Skeletal muscle tissue (tissue), 4 donors: ENCODE measurements around the gene MBOAT2. TPM values are rescaled to one million over a fixed set of nuclear protein-coding genes. Genes with fewer than 3 reads are reported as not detected.
A peak's percentile ranks its signal among the peaks of the same experiment; 100 is the strongest.

Experiments
- H3K27ac ChIP-seq: one replicate; pipeline ENCODE4 v1.7.0; 2013; ENCODE audit warnings: mild to moderate bottlenecking, low read depth, low read length, inconsistent platforms
- H3K27me3 ChIP-seq, 3 donors: one replicate each; pipeline ENCODE4 v1.7.0; 2013; ENCODE audit warnings: low read length in 3 of 3; ENCODE audit not compliant: control insufficient read depth in 3 of 3, insufficient read depth in 3 of 3
- H3K36me3 ChIP-seq, 3 donors: one replicate each; pipeline ENCODE4 v1.7.0; 2013; ENCODE audit warnings: low read length in 3 of 3; ENCODE audit not compliant: control insufficient read depth in 3 of 3, insufficient read depth in 3 of 3
- H3K4me1 ChIP-seq, 3 donors: one replicate each; pipeline ENCODE4 v1.7.0; 2013; ENCODE audit warnings: low read length in 3 of 3, mild to moderate bottlenecking in 3 of 3; ENCODE audit not compliant: control insufficient read depth in 3 of 3, insufficient read depth in 3 of 3
- H3K4me3 ChIP-seq, 3 donors: one replicate each; pipeline ENCODE4 v1.7.0; 2013; ENCODE audit warnings: low read length in 3 of 3
- H3K9ac ChIP-seq, 3 donors: one replicate each; pipeline ENCODE4 v1.7.0; 2013; ENCODE audit warnings: low read length in 3 of 3, mild to moderate bottlenecking in 3 of 3, moderate library complexity in 2 of 3, low read depth in 1 of 3
- H3K9me3 ChIP-seq, 3 donors: one replicate each; pipeline ENCODE4 v1.7.0; 2013; ENCODE audit warnings: low read length in 3 of 3; ENCODE audit not compliant: control insufficient read depth in 3 of 3
- total RNA-seq: library from RNA; depleted of rRNA; stranded (reverse); fragments of >200 nt; gene quantifications from one replicate; pipeline ENCODE4 v1.2.3, GENCODE V29; 2014
- donor health status: Osteomylitis.

Gene MBOAT2
- total RNA-seq, 1 donor from 2014 or later: 54.3 TPM

DNA sequence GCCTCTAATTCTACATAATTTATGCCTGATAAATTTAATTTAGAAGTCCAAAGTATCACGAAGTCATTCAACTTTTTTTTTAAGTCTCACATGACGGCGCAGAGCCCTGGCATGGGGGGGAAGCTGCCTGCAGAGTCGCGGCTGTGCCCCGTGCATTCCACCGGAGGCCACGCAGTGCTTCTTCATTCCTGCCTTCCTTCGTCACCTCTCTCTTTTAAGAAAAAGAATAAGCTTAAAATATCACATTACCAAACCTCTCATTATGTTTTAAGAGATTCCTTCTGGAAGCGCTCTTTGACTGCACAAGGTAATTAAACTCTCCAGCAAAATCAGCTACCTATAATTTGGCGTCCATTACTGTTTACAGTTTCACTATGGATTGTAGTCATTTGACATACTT is 145.8 kb downstream of the MBOAT2 start:
- Histone ChIP-seq H3K9me3 (no peaks in the 10 kb centered on the region), H3K36me3 (no peaks in the 10 kb centered on the region), H3K27me3 (no peaks in the 10 kb centered on the region), H3K27ac (no peak overlapping the region), H3K4me1 (no peaks in the 10 kb centered on the region), H3K9ac (peak overlapping the region in 1 of 3 donors; percentile 12), H3K4me3 (no peak overlapping the region)

DNA sequence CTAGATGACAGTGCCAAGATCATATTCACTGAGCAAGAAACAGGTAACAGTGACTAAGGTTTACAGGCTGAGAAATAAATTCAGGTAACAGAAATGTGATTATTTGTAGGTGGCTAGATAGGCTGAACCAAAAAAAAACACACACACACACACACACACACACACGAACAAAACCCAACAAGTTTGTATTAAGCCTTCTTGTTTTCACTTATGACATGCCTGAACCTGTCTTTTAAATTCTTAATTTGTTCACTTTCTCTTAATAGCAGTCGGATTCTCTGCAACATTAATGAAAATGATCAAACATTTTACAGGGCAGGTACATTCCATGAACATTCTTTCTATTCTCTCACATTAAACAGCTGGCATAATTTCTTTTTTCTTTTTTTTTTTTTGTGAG is 147.3 kb downstream of the MBOAT2 start:
- no peak overlapping the region for H3K27ac ChIP-seq
- no peaks in the 10 kb centered on the region for H3K36me3 ChIP-seq
- no peaks in the 10 kb centered on the region for H3K4me1 ChIP-seq
- no peak overlapping the region for H3K4me3 ChIP-seq
- no peaks in the 10 kb centered on the region for H3K9me3 ChIP-seq
- no peak overlapping the region for H3K9ac ChIP-seq
- no peaks in the 10 kb centered on the region for H3K27me3 ChIP-seq

DNA sequence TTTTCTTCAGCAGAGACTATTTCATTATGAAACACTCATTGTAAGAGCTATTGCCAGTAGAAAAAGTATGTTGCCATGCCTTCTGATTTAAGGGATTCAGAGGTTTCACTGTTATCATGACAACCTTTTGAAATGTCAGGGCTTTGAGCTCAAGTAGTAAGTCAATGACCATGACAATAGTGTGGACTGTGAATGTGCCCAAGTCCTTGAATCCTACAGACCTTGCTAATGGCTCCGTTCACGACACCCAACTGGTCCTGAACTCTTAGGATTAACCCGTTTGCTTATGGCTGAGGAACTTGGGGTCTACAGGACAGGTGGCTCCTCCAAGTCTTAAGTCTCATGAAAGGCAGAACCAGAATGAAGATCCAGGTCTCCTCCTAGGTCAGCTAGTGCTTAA is 148.5 kb downstream of the MBOAT2 start:
- H3K9ac ChIP-seq: no peak overlapping the region
- H3K4me3 ChIP-seq: no peak overlapping the region
- H3K27ac ChIP-seq: no peak overlapping the region
- H3K4me1 ChIP-seq: no peaks in the 10 kb centered on the region
- H3K36me3 ChIP-seq: no peaks in the 10 kb centered on the region
- H3K27me3 ChIP-seq: no peaks in the 10 kb centered on the region
- no peaks in the 10 kb centered on the region for H3K9me3 ChIP-seq

DNA sequence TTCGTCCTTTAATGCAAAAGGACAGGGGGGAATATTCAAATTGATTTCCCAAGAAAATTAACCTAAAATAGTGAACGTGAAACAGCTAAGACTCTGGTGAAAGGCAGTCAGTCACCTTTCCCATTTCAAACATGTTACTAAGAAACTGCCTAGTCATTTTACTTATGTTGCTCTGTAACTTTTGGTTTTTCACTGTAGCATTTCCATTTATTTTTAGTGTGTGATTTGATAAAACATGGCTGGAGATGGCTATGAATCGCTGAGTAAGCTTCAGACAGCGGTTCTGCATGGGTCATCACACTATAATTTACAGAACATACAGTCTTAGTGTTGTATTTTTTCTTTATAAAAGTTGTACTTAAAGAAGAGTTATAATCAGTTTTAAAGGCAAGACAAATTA is 150.1 kb downstream of the MBOAT2 start:
- no peak overlapping the region for H3K4me3 ChIP-seq
- no peaks in the 10 kb centered on the region for H3K27me3 ChIP-seq
- H3K9ac ChIP-seq: no peak overlapping the region
- H3K36me3 ChIP-seq: no peaks in the 10 kb centered on the region
- H3K4me1 ChIP-seq: no peaks in the 10 kb centered on the region
- no peak overlapping the region for H3K27ac ChIP-seq
- H3K9me3 ChIP-seq: no peaks in the 10 kb centered on the region

DNA sequence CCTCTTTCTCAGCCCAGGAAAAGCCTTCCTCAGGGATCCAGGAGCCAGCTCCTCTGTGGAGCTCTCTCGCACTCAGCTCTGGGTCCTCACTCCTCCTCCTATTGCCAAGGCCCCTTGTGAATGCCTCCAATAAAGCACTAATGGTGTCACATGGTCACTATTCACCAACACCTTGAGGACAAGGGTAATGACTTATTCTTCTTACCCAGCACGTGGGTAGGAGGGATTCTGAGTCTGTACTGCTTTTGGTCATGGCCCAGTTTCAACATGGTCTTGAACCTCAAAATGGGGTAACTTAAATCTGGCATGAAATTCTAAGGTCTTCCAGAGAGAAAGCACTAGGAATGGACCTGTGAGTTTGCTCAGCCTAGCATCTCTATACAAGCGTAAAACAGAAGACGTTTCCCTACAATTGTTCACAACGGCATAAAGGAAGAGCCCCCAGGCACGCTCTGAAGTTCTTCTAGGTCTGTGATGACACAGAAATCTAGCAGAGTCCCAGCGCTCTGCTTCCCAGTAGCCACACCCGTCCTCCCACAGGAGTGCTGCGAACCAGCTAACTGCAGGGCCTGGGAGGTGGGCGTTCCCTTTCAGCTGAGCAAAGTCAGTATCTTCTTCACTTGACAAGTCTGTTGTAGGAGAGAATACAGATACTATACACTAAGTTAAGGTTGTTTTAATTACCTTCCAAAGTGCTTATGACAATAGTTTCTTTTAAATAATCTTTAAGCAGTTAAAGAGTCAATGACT is 151.5 kb downstream of the MBOAT2 start:
- Histone ChIP-seq H3K9me3 (no peaks in the 10 kb centered on the region), H3K9ac (no peak overlapping the region), H3K27ac (no peak overlapping the region), H3K27me3 (no peaks in the 10 kb centered on the region), H3K4me1 (no peaks in the 10 kb centered on the region), H3K4me3 (no peak overlapping the region), H3K36me3 (no peaks in the 10 kb centered on the region)

DNA sequence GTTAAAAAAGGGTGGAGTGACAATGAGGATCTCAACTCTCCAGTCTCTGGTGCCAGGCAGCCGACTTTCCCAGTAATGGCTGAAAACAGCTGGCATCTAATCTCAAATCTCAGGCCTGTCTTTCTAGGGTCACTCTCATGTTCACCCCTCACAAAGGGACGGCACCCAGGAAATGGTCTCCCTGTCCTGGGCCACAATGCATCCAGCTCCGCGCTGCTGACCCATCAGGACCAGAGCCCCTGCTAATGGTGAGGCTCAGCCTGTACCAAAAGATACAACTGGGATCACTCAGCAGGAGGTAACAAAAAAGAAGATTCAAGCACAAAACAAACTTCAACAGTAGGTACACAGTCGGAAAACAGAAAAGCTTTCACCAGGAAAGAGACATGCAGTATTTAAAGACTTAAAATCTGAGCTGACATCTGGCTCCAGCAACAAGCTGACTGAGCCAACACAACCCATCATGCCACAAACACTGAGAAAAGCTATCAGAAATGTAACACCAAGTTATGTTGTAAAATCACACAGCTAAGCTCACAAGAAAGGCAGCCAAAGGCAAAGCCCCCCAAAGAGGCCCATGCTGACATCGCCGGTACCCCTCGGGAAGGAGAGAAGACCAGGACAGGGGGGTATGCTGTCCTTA is 152.5 kb downstream of the MBOAT2 start:
- Histone ChIP-seq H3K9ac (no peak overlapping the region), H3K4me3 (no peak overlapping the region), H3K27ac (no peak overlapping the region), H3K4me1 (no peaks in the 10 kb centered on the region), H3K36me3 (no peaks in the 10 kb centered on the region), H3K9me3 (no peaks in the 10 kb centered on the region), H3K27me3 (no peaks in the 10 kb centered on the region)

DNA sequence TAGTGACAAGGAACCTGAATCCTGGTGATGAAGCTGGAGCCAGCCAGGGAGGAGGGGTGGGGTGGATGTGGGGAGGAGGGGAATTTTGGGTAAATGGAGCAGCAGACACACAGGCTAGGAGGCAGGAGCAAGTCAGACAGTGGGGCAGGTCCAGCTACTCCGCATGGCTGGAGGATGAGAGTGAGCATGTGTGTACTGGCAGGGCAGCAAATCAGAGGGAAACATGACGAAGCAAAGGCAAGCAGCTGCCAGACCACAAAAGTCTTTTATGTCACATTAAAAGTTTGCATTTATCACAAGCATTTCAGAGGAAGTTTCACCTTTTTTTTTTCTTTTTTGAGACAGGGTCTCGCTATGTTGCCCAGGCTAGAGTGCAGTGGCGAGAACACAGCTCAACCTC is 154.2 kb downstream of the MBOAT2 start:
- Histone ChIP-seq H3K36me3 (no peaks in the 10 kb centered on the region), H3K27me3 (no peaks in the 10 kb centered on the region), H3K9ac (no peak overlapping the region), H3K4me3 (no peak overlapping the region), H3K4me1 (no peaks in the 10 kb centered on the region), H3K9me3 (no peaks in the 10 kb centered on the region), H3K27ac (no peak overlapping the region)

DNA sequence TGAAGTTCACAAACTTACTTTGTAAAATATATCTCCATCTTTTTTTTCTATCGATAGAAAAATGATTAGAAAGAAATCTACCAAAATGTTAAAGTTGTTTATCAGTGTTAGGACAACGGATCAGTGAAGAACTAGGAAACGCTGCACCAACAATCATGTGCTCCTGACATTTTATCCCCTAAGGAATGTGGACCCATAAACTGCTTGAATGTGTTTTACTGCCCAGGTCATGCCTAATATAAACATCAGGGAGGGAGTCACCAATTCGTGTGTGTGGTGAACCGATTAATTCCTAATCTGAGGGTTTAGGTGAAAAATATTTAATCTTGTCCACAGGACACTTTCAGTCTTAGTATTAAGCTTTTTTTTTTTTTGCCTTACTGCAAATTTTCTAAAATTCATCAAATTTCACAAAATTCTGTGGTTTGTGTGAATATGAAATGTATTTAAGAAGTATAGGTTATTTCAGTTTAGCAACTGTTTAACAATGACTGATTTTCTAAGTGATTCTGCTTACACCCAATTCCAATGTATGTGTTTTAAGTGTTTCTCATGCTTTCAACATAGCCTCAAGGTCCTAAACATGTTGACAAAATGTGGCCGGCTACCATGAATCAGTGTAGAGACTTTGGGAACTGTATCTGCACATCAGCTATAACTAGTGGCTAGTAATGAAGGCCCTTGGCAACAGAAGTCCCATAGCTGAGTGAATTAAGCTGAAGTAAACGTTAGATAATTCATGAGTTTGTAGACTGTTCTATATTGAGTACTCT is 155.0 kb downstream of the MBOAT2 start:
- H3K27ac ChIP-seq: no peak overlapping the region
- H3K9me3 ChIP-seq: no peaks in the 10 kb centered on the region
- no peaks in the 10 kb centered on the region for H3K36me3 ChIP-seq
- no peak overlapping the region for H3K9ac ChIP-seq
- no peak overlapping the region for H3K4me3 ChIP-seq
- no peaks in the 10 kb centered on the region for H3K27me3 ChIP-seq
- H3K4me1 ChIP-seq: no peaks in the 10 kb centered on the region

DNA sequence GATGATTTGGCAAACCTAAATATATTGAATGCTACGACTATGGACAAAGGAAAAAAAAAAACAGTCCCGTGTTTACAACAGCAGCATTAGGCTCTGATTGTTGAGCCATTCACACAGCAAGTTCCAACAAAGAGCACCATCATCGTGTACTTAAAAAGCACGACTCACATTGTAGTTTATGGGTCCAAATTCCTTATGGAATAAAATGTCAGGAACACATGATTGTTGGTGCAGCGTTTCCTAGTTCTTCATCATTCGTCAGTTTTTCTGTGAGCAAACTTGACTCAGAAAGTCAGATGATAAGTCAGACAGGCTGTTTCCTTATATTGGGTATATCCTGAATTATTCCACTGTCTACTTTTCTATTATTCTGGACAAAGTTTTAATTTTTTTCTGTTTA is 156.1 kb downstream of the MBOAT2 start:
- Histone ChIP-seq H3K4me3 (no peak overlapping the region), H3K9ac (no peak overlapping the region), H3K27ac (no peak overlapping the region), H3K36me3 (no peaks in the 10 kb centered on the region), H3K9me3 (no peaks in the 10 kb centered on the region), H3K4me1 (no peaks in the 10 kb centered on the region), H3K27me3 (no peaks in the 10 kb centered on the region)

DNA sequence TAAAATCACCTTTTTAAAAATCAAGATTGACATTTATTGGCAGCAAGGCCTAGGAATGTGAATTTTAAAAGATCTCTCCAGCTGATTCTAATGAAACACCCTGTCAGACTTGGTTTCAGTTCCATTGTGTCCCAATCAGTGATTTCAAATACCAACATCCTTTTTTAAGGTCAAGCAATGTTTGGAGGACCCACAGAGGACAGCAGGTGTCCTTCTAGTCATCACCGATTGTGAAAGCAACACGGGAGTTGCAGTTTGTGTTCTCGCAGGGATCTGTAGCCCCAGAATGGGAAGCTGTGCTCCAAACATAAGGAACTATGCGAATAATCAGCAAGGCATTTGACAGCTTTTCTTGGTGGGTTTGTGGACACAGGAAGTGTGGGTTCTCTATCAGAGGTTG is 161.6 kb downstream of the MBOAT2 start:
- Histone ChIP-seq H3K9ac (no peak overlapping the region), H3K4me1 (peaks cover 0 to 3% (median 3%) of the 10 kb centered on the region in 3 donors), H3K27me3 (no peaks in the 10 kb centered on the region), H3K27ac (no peak overlapping the region), H3K9me3 (no peaks in the 10 kb centered on the region), H3K36me3 (no peaks in the 10 kb centered on the region), H3K4me3 (no peak overlapping the region)
